WTC11 (cell line): ENCODE data around the gene OR5AU1.

Source experiments
- FOXP1 ChIP-seq: sonication (generic); formaldehyde crosslinking; IDR thresholded peaks from 2 replicates; pipeline ENCODE4 v1.8.0; 2022; ENCODE audit warnings: missing genetic modification reagents, mild to moderate bottlenecking, moderate library complexity, borderline replicate concordance
- IRF1 ChIP-seq: sonication (generic); formaldehyde crosslinking; IDR thresholded peaks from 2 replicates; pipeline ENCODE4 v1.8.0; 2023; ENCODE audit warnings: missing genetic modification reagents
- JUN ChIP-seq: sonication (generic); formaldehyde crosslinking; IDR thresholded peaks from 2 replicates; pipeline ENCODE4 v1.8.0; 2023; ENCODE audit warnings: mild to moderate bottlenecking, missing genetic modification reagents
- NR3C1 ChIP-seq: sonication (generic); formaldehyde crosslinking; conservative IDR thresholded peaks from 2 replicates; pipeline ENCODE4 v1.8.1; 2023; ENCODE audit warnings: low read depth, mild to moderate bottlenecking, missing genetic modification reagents
- PRDM15 ChIP-seq: sonication (generic); formaldehyde crosslinking; IDR thresholded peaks from 2 replicates; pipeline ENCODE4 v1.8.0; 2022; ENCODE audit warnings: missing genetic modification reagents
- RELA ChIP-seq: sonication (generic); formaldehyde crosslinking; IDR thresholded peaks from 2 replicates; pipeline ENCODE4 v1.8.1; 2022; ENCODE audit warnings: missing genetic modification reagents, mild to moderate bottlenecking, borderline replicate concordance
- TEAD4 ChIP-seq: sonication (generic); formaldehyde crosslinking; IDR thresholded peaks from 2 replicates; pipeline ENCODE4 v1.8.0; 2022; ENCODE audit warnings: mild to moderate bottlenecking, missing genetic modification reagents
- ZNF219 ChIP-seq: sonication (generic); formaldehyde crosslinking; IDR thresholded peaks from 2 replicates; pipeline ENCODE4 v1.8.0; 2023; ENCODE audit warnings: missing genetic modification reagents, mild to moderate bottlenecking, borderline replicate concordance
- TF ChIP-seq, protein P1 (sequence below): sonication (generic); formaldehyde crosslinking; IDR thresholded peaks from 2 replicates; pipeline ENCODE4 v1.8.1; 2022; ENCODE audit warnings: low read depth, missing genetic modification reagents, borderline replicate concordance
- TF ChIP-seq, protein P2 (sequence below): fragments of 200-600 bp; IDR thresholded peaks from 2 replicates; pipeline ENCODE4 v1.8.0; 2022; ENCODE audit warnings: antibody characterized with exemption
- TF ChIP-seq, protein P3 (sequence below): sonication (generic); formaldehyde crosslinking; IDR thresholded peaks from 2 replicates; pipeline ENCODE4 v1.8.1; 2023; ENCODE audit warnings: mild to moderate bottlenecking, missing genetic modification reagents, moderate library complexity
- TF ChIP-seq, protein P4 (sequence below): sonication (generic); formaldehyde crosslinking; IDR thresholded peaks from 2 replicates; pipeline ENCODE4 v1.8.1; 2023; ENCODE audit warnings: mild to moderate bottlenecking, missing genetic modification reagents, moderate library complexity
- TF ChIP-seq, protein P5 (sequence below): sonication (generic); formaldehyde crosslinking; conservative IDR thresholded peaks from 2 replicates; pipeline ENCODE4 v1.8.1; 2023; ENCODE audit warnings: mild to moderate bottlenecking, low read depth, missing genetic modification reagents, moderate library complexity

DNA sequence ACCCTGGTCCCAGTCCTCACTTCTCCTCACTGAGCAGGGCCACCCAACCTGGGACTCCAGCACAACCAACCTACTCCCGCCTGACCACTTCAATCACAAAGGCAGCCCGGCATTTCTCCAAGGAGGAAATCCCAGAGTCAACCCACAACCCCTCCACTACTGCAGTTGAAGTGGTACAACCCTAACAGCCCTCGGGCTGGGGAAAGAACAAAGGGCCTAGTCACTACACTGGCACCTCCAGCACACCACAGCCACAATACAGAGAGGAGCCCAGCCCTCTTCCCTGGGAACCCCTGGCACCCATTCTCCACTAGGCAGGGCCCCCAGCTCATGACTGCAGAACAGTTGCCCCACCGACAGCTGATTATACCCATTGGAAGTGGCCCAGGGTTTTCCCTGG, 13.7 kb upstream of the OR5AU1 start:
- TF ChIP-seq, protein P1, sequence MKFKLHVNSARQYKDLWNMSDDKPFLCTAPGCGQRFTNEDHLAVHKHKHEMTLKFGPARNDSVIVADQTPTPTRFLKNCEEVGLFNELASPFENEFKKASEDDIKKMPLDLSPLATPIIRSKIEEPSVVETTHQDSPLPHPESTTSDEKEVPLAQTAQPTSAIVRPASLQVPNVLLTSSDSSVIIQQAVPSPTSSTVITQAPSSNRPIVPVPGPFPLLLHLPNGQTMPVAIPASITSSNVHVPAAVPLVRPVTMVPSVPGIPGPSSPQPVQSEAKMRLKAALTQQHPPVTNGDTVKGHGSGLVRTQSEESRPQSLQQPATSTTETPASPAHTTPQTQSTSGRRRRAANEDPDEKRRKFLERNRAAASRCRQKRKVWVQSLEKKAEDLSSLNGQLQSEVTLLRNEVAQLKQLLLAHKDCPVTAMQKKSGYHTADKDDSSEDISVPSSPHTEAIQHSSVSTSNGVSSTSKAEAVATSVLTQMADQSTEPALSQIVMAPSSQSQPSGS (CRISPR knock-in tag) = no peak
- TF ChIP-seq, protein P2, sequence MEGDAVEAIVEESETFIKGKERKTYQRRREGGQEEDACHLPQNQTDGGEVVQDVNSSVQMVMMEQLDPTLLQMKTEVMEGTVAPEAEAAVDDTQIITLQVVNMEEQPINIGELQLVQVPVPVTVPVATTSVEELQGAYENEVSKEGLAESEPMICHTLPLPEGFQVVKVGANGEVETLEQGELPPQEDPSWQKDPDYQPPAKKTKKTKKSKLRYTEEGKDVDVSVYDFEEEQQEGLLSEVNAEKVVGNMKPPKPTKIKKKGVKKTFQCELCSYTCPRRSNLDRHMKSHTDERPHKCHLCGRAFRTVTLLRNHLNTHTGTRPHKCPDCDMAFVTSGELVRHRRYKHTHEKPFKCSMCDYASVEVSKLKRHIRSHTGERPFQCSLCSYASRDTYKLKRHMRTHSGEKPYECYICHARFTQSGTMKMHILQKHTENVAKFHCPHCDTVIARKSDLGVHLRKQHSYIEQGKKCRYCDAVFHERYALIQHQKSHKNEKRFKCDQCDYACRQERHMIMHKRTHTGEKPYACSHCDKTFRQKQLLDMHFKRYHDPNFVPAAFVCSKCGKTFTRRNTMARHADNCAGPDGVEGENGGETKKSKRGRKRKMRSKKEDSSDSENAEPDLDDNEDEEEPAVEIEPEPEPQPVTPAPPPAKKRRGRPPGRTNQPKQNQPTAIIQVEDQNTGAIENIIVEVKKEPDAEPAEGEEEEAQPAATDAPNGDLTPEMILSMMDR = no peak
- TF ChIP-seq RELA (CRISPR knock-in tag) = no peak
- no peak for TF ChIP-seq JUN (CRISPR knock-in tag)
- TF ChIP-seq, protein P3, sequence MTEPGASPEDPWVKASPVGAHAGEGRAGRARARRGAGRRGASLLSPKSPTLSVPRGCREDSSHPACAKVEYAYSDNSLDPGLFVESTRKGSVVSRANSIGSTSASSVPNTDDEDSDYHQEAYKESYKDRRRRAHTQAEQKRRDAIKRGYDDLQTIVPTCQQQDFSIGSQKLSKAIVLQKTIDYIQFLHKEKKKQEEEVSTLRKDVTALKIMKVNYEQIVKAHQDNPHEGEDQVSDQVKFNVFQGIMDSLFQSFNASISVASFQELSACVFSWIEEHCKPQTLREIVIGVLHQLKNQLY (CRISPR knock-in tag) = no peak
- TF ChIP-seq PRDM15 (CRISPR knock-in tag) = no peak
- TF ChIP-seq, protein P4, sequence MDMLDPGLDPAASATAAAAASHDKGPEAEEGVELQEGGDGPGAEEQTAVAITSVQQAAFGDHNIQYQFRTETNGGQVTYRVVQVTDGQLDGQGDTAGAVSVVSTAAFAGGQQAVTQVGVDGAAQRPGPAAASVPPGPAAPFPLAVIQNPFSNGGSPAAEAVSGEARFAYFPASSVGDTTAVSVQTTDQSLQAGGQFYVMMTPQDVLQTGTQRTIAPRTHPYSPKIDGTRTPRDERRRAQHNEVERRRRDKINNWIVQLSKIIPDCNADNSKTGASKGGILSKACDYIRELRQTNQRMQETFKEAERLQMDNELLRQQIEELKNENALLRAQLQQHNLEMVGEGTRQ (CRISPR knock-in tag) = no peak
- no peak for TF ChIP-seq FOXP1
- no peak for TF ChIP-seq TEAD4 (CRISPR knock-in tag)
- TF ChIP-seq NR3C1 (CRISPR knock-in tag) = no peak
- TF ChIP-seq, protein P5, sequence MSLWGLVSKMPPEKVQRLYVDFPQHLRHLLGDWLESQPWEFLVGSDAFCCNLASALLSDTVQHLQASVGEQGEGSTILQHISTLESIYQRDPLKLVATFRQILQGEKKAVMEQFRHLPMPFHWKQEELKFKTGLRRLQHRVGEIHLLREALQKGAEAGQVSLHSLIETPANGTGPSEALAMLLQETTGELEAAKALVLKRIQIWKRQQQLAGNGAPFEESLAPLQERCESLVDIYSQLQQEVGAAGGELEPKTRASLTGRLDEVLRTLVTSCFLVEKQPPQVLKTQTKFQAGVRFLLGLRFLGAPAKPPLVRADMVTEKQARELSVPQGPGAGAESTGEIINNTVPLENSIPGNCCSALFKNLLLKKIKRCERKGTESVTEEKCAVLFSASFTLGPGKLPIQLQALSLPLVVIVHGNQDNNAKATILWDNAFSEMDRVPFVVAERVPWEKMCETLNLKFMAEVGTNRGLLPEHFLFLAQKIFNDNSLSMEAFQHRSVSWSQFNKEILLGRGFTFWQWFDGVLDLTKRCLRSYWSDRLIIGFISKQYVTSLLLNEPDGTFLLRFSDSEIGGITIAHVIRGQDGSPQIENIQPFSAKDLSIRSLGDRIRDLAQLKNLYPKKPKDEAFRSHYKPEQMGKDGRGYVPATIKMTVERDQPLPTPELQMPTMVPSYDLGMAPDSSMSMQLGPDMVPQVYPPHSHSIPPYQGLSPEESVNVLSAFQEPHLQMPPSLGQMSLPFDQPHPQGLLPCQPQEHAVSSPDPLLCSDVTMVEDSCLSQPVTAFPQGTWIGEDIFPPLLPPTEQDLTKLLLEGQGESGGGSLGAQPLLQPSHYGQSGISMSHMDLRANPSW (CRISPR knock-in tag) = no peak
- no peak for TF ChIP-seq ZNF219
- TF ChIP-seq IRF1 = no peak
